HCT116 (cell line): ENCODE data around the gene SPEF2.

ENCODE experiments used
- POLR2A ChIP-seq: IDR thresholded peaks from 2 replicates; pipeline ENCODE4 v1.7.0; 2011; ENCODE audit warnings: borderline replicate concordance; ENCODE audit not compliant: insufficient read depth, insufficient read length; ENCODE audit errors: extremely low read depth
- POLR2AphosphoS5 ChIP-seq: IDR thresholded peaks from 2 replicates; pipeline ENCODE4 v1.6.1; 2011; ENCODE audit warnings: mild to moderate bottlenecking, low read depth, low read length, moderate library complexity
- RAD21 ChIP-seq: IDR thresholded peaks from 2 replicates; pipeline ENCODE4 v1.6.1; 2012; ENCODE audit warnings: low read depth, mild to moderate bottlenecking
- SIN3A ChIP-seq: IDR thresholded peaks from 2 replicates; pipeline ENCODE4 v1.6.1; 2012; ENCODE audit warnings: low read depth
- ZFX ChIP-seq: fragments of 450-650 bp; IDR thresholded peaks from 2 replicates; pipeline ENCODE4 v1.6.1; 2017
- TF ChIP-seq, protein P1 (sequence below), 3 experiments: fragments of 200-600 bp in 1 of 3; sonication (generic) in 1 of 3; IDR thresholded peaks in 2 of 3; conservative IDR thresholded peaks in 1 of 3; 2 replicates each; pipeline ENCODE4 v1.5.1; 2012 to 2017; ENCODE audit warnings: low read depth in 2 of 3, low read length in 2 of 3, antibody characterized with exemption in 1 of 3, borderline replicate concordance in 1 of 3, control low read depth in 1 of 3, mild to moderate bottlenecking in 1 of 3, mixed read lengths in 1 of 3, mixed run types in 1 of 3, moderate library complexity in 1 of 3; ENCODE audit not compliant: insufficient read depth in 1 of 3
- TF ChIP-seq, protein P2 (sequence below): IDR thresholded peaks from 2 replicates; pipeline ENCODE4 v1.6.1; 2012; ENCODE audit warnings: low read depth
- TF ChIP-seq, protein P3 (sequence below): IDR thresholded peaks from 2 replicates; pipeline ENCODE4 v1.6.1; 2012

DNA sequence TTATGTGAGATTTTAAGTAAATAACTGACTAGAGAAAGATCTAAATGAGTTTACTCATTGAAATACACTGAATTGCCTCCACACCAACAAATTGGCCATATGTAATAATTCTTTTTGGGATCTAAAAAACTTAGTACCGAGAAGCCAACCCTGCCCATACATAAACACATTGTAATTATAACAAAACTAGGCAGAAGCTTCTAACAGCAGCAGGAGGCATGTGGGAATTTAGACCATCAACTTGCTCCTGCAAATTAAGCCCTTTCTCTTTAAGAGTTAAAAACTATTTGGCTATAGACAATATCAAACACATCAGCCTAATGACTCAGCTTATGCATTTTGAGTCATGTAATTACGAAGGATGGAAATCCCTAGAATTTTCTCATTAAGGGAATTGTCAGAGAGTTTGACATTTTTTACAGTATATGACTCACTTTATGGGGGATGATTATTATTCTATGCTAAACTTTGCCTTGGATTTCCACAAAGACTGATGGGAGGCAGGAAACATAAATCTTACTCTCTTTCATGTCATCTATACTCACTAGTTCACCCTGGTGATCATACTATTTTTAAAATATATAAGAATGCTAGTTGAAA lies 240.0 kb downstream of the SPEF2 start:
- TF ChIP-seq RAD21 (no peak), POLR2A (no peak), POLR2AphosphoS5 (no peak), SIN3A (no peak), ZFX (no peak)
- TF ChIP-seq, protein P1, sequence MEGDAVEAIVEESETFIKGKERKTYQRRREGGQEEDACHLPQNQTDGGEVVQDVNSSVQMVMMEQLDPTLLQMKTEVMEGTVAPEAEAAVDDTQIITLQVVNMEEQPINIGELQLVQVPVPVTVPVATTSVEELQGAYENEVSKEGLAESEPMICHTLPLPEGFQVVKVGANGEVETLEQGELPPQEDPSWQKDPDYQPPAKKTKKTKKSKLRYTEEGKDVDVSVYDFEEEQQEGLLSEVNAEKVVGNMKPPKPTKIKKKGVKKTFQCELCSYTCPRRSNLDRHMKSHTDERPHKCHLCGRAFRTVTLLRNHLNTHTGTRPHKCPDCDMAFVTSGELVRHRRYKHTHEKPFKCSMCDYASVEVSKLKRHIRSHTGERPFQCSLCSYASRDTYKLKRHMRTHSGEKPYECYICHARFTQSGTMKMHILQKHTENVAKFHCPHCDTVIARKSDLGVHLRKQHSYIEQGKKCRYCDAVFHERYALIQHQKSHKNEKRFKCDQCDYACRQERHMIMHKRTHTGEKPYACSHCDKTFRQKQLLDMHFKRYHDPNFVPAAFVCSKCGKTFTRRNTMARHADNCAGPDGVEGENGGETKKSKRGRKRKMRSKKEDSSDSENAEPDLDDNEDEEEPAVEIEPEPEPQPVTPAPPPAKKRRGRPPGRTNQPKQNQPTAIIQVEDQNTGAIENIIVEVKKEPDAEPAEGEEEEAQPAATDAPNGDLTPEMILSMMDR (IDR thresholded peaks at IDR 0.05 in 2 of 3, conservative IDR thresholded peaks at IDR 0.05 in 1 of 3; ENCODE audit: borderline replicate concordance in 1 of 3, insufficient read depth in 1 of 3, low read depth in 2 of 3, low read length in 2 of 3), result no peak
- TF ChIP-seq, protein P2, sequence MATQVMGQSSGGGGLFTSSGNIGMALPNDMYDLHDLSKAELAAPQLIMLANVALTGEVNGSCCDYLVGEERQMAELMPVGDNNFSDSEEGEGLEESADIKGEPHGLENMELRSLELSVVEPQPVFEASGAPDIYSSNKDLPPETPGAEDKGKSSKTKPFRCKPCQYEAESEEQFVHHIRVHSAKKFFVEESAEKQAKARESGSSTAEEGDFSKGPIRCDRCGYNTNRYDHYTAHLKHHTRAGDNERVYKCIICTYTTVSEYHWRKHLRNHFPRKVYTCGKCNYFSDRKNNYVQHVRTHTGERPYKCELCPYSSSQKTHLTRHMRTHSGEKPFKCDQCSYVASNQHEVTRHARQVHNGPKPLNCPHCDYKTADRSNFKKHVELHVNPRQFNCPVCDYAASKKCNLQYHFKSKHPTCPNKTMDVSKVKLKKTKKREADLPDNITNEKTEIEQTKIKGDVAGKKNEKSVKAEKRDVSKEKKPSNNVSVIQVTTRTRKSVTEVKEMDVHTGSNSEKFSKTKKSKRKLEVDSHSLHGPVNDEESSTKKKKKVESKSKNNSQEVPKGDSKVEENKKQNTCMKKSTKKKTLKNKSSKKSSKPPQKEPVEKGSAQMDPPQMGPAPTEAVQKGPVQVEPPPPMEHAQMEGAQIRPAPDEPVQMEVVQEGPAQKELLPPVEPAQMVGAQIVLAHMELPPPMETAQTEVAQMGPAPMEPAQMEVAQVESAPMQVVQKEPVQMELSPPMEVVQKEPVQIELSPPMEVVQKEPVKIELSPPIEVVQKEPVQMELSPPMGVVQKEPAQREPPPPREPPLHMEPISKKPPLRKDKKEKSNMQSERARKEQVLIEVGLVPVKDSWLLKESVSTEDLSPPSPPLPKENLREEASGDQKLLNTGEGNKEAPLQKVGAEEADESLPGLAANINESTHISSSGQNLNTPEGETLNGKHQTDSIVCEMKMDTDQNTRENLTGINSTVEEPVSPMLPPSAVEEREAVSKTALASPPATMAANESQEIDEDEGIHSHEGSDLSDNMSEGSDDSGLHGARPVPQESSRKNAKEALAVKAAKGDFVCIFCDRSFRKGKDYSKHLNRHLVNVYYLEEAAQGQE, result no peak
- TF ChIP-seq, protein P3, sequence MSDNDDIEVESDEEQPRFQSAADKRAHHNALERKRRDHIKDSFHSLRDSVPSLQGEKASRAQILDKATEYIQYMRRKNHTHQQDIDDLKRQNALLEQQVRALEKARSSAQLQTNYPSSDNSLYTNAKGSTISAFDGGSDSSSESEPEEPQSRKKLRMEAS, result no peak
